ENCODE measurements around the gene NIT1.

NIT1 gene

GRCh38 chr1:161098210-161099068, 19.5 kb upstream of the NIT1 start, which contains the start of gene KLHDC9:
TSS of gene KLHDC9 (plus strand) at chr1:161098361. CDS start at chr1:161098536, 175 bp downstream.
- TF ChIP-seq EGR1 (IDR thresholded peaks at IDR 0.05) (no peak), MAX (IDR thresholded peaks at IDR 0.05) (no peak), USF1 (IDR thresholded peaks at IDR 0.05) (no peak), RAD21 (IDR thresholded peaks at IDR 0.05; ENCODE audit: low read depth) (no peak), ZBTB7A (IDR thresholded peaks at IDR 0.05; ENCODE audit: low read depth) (no peak), CREB1 (IDR thresholded peaks at IDR 0.05; ENCODE audit: low read depth) (no peak), TAF1 (IDR thresholded peaks at IDR 0.05; ENCODE audit: low read depth) (no peak), EP300 (IDR thresholded peaks at IDR 0.05; ENCODE audit: borderline replicate concordance) (no peak), YY1 (IDR thresholded peaks at IDR 0.05; ENCODE audit: low read depth) (no peak), CEBPB (IDR thresholded peaks at IDR 0.05) (no peak), TEAD4 (IDR thresholded peaks at IDR 0.05) (no peak), FOXM1 (IDR thresholded peaks at IDR 0.05; ENCODE audit: borderline replicate concordance, low read depth) (no peak), TCF12 (IDR thresholded peaks at IDR 0.05; ENCODE audit: low read depth) (no peak), NFIC (IDR thresholded peaks at IDR 0.05) (no peak), REST (IDR thresholded peaks at IDR 0.05; ENCODE audit: low read depth) (no peak)

GRCh38 chr1:161099090-161099802, 18.7 kb upstream of the NIT1 start:
- TF ChIP-seq CEBPB (IDR thresholded peaks at IDR 0.05) (no peak), TAF1 (IDR thresholded peaks at IDR 0.05; ENCODE audit: low read depth) (no peak), FOXM1 (IDR thresholded peaks at IDR 0.05; ENCODE audit: borderline replicate concordance, low read depth) (no peak), YY1 (IDR thresholded peaks at IDR 0.05; ENCODE audit: low read depth) (no peak), EGR1 (IDR thresholded peaks at IDR 0.05) (no peak), CREB1 (IDR thresholded peaks at IDR 0.05; ENCODE audit: low read depth) (no peak), MAX (IDR thresholded peaks at IDR 0.05) (no peak), REST (IDR thresholded peaks at IDR 0.05; ENCODE audit: low read depth) (no peak), EP300 (IDR thresholded peaks at IDR 0.05; ENCODE audit: borderline replicate concordance) (no peak), RAD21 (IDR thresholded peaks at IDR 0.05; ENCODE audit: low read depth) (no peak), USF1 (IDR thresholded peaks at IDR 0.05) (no peak), TCF12 (IDR thresholded peaks at IDR 0.05; ENCODE audit: low read depth) (no peak), NFIC (IDR thresholded peaks at IDR 0.05) (no peak), ZBTB7A (IDR thresholded peaks at IDR 0.05; ENCODE audit: low read depth) (no peak), TEAD4 (IDR thresholded peaks at IDR 0.05) (no peak)

GRCh38 chr1:161100556-161100955, 17.3 kb upstream of the NIT1 start:
- TF ChIP-seq CREB1 (IDR thresholded peaks at IDR 0.05; ENCODE audit: low read depth), result no peak
- TF ChIP-seq NFIC (IDR thresholded peaks at IDR 0.05), result no peak
- TF ChIP-seq MAX (IDR thresholded peaks at IDR 0.05), result no peak
- no peak for TF ChIP-seq USF1 (IDR thresholded peaks at IDR 0.05)
- no peak for TF ChIP-seq EGR1 (IDR thresholded peaks at IDR 0.05)

GRCh38 chr1:161106431-161106830, 11.5 kb upstream of the NIT1 start:
- no peak for TF ChIP-seq REST (IDR thresholded peaks at IDR 0.05; ENCODE audit: low read depth)
